ENCODE results near the gene TTLL8. TPM values are rescaled to one million over a fixed set of nuclear protein-coding genes. Genes with fewer than 3 reads are reported as not detected.

The TTLL8 gene
- polyA plus RNA-seq, 1 experiment: not detected

DNA sequence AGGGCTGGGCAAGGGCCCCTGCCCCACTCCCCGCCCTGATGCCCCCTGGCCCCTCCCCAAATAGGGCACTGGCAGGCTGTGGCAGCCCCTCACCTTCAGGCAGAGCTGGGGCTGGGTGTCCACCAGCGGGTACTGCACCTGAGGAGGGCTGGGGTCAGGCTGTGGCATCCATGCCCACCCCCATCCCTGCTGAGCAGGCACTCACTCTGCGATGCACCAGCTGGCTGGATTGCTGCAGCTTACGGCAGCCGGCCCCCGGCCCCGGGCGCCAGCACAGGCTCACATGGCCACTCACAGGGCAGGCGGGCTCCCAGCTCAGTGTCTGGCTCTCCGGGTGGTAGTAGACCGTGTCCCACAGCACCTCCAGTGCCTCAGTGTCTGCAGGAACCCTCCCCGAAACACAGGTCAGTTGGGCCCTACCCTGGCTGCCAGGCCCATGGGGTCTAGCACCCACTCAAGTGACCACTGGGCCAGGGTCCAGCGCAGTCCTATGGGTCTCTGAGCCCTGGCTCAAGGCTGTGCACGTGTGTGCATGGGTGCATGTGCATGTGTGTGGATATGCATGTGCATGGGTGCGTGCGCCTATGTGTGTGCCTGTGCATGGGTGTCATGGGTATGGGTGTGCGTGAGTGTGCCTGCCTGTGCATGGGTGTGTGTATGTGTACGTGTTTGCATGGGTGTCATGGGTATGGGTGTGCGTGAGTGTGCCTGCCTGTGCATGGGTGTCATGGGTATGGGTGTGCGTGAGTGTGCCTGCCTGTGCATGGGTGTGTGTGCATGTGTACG, 60.0 kb downstream of the TTLL8 start:
- ChIA-PET POLR2A (no interaction called here), CTCF (no interaction called here)
- H3K9me3 ChIP-seq (ENCODE audit: control insufficient read depth, insufficient read depth, low read length): peaks cover 3% of the 10 kb centered on the region; the same call in 1 of the 2 replicates

DNA sequence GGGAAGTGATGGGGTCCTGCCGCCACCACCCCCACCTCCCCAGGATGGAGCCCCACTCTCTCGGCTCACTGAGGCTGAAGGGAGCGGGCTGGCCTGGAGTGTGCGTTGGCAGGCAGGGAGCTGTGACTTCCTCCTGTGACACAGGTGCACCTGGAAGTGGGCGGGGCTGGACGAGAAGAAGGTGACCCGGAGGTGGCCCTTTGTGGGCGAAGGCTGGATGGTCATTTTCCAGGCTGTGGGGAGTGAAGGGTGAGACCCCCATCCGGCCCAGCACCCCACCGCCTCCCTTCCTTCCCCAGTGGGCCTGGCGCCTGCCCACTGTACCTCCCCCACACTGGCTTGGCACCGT, 60.9 kb downstream of the TTLL8 start:
- Histone ChIP-seq H3K4me3 (ENCODE audit: low read depth, low read length) (no peak overlapping the region), H3K27me3 (ENCODE audit: control insufficient read depth, insufficient read depth, low read length) (peaks cover 11% of the 10 kb centered on the region), H3K9me3 (ENCODE audit: control insufficient read depth, insufficient read depth, low read length) (peaks cover 3% of the 10 kb centered on the region; the same call in 1 of the 2 replicates), H3K27ac (ENCODE audit: low read depth, low read length) (no peak overlapping the region)
- TF ChIP-seq, protein P1, sequence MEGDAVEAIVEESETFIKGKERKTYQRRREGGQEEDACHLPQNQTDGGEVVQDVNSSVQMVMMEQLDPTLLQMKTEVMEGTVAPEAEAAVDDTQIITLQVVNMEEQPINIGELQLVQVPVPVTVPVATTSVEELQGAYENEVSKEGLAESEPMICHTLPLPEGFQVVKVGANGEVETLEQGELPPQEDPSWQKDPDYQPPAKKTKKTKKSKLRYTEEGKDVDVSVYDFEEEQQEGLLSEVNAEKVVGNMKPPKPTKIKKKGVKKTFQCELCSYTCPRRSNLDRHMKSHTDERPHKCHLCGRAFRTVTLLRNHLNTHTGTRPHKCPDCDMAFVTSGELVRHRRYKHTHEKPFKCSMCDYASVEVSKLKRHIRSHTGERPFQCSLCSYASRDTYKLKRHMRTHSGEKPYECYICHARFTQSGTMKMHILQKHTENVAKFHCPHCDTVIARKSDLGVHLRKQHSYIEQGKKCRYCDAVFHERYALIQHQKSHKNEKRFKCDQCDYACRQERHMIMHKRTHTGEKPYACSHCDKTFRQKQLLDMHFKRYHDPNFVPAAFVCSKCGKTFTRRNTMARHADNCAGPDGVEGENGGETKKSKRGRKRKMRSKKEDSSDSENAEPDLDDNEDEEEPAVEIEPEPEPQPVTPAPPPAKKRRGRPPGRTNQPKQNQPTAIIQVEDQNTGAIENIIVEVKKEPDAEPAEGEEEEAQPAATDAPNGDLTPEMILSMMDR (IDR thresholded peaks at IDR 0.05; ENCODE audit: low read depth, low read length): no peak
- no peak for DNase-seq (ENCODE audit: low read depth, low spot score)
- CTCF ChIA-PET: no interaction called here
- POLR2A ChIA-PET: no interaction called here

More for the DNA sequence above, 60.0 kb downstream of the TTLL8 start:
- no peak for DNase-seq (ENCODE audit: low read depth, low spot score)
- no peak overlapping the region for H3K4me3 ChIP-seq (ENCODE audit: low read depth, low read length)
- TF ChIP-seq, protein P1 (IDR thresholded peaks at IDR 0.05; ENCODE audit: low read depth, low read length): no peak
- H3K27ac ChIP-seq (ENCODE audit: low read depth, low read length): no peak overlapping the region
- H3K27me3 ChIP-seq (ENCODE audit: control insufficient read depth, insufficient read depth, low read length): peaks cover 15% of the 10 kb centered on the region

DNA sequence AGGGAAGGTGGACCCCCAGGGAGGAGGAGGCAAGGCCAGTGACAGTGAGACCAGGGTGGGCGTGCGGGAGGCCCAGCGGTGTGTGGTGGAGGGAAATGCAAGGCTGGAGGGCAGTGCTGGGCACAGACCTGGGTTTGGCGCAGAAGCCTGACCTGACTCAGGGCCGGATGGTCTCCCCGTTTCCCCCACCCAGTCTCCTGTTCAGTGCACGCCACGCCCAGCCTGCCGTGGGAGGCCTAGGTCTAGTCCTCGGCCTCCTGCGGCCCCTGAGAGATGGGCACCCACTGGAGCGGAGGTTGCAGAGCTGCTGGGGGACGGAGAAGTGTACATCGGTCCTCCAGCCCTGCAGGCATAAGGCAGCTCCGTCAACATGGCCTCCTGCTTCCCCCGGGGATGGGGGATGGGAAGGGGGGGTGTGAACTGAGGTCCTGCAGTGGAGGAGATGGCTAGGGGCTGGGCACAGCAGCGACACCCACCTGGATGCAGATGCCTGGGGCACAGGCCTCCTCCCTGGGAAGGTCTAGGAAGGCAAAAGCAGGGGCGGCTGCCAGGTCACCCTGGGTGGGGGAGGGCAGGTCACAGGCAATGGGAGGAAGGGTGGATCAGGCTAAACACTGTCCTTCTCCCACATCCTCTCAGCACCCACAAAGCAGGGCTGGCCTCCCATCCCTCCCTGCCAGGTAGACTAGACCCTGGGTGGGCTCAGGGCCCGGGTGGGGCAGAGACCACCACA, 61.4 kb downstream of the TTLL8 start:
- POLR2A ChIA-PET: interaction anchor here (0.6 kb wide), 1 partner anchor 22 kb away, joined by 3 read pairs; no protein-coding TSS in a partner anchor
- Histone ChIP-seq H3K4me3 (ENCODE audit: low read depth, low read length) (no peak overlapping the region), H3K27ac (ENCODE audit: low read depth, low read length) (no peak overlapping the region), H3K27me3 (ENCODE audit: control insufficient read depth, insufficient read depth, low read length) (peaks cover 11% of the 10 kb centered on the region), H3K9me3 (ENCODE audit: control insufficient read depth, insufficient read depth, low read length) (peaks cover 3% of the 10 kb centered on the region; the same call in 1 of the 2 replicates)
- TF ChIP-seq, protein P1 (IDR thresholded peaks at IDR 0.05; ENCODE audit: low read depth, low read length): no peak
- DNase-seq (ENCODE audit: low read depth, low spot score): no peak
- CTCF ChIA-PET: no interaction called here

DNA sequence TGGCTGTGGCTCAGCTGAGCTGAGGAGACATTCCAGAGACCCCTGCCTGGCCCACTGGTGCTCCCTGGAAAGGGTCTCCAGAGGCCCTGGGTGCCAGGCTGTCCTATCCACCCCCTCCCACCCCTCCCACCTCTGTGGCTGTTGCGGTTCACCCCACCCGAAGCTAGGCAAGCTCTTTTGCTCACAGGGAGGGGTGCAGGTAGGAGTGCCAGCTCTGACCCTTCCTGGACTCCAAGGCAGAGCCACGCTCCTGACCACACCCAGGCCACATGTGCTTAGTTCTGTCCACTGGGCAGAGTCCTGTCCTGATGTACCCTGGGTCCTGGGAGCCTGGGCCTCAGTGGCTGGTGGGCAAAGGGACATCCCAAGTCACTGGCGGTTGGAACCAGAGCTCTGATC, 62.0 kb downstream of the TTLL8 start:
- TF ChIP-seq, protein P1 (IDR thresholded peaks at IDR 0.05; ENCODE audit: low read depth, low read length): no peak
- Histone ChIP-seq H3K27me3 (ENCODE audit: control insufficient read depth, insufficient read depth, low read length) (peaks cover 15% of the 10 kb centered on the region), H3K27ac (ENCODE audit: low read depth, low read length) (no peak overlapping the region), H3K9me3 (ENCODE audit: control insufficient read depth, insufficient read depth, low read length) (peaks cover 4% of the 10 kb centered on the region), H3K4me3 (ENCODE audit: low read depth, low read length) (no peak overlapping the region)
- ChIA-PET CTCF (no interaction called here), POLR2A (interaction anchor here (0.6 kb wide), 1 partner anchor 23 kb away, joined by 3 read pairs; no protein-coding TSS in a partner anchor)
- no peak for DNase-seq (ENCODE audit: low read depth, low spot score)
